Keratinocyte (primary cell): ENCODE data around the gene SYP. TPM values are rescaled to one million over a fixed set of nuclear protein-coding genes. Genes with fewer than 3 reads are reported as not detected.

Source experiments
- DNase-seq: peaks from one replicate; pipeline ENCODE4 v3.0.0-alpha.2; 2011; ENCODE audit warnings: low read depth, missing footprints, low spot score
- FAIRE-seq: peaks from 2 replicates; lab custom pipeline; 2011; peaks lifted over from hg19 to GRCh38; lab: Jason Lieb, UNC
- H2AFZ ChIP-seq: 2 replicates; pipeline ENCODE4 v1.6.0; 2012; ENCODE audit warnings: low read length, control low read depth, inconsistent platforms; ENCODE audit not compliant: control insufficient read depth
- H3K27ac ChIP-seq: 2 replicates; pipeline ENCODE4 v1.5.1; 2011; ENCODE audit warnings: low read length; ENCODE audit not compliant: control insufficient read depth, insufficient read depth
- H3K27me3 ChIP-seq: 3 replicates; pipeline ENCODE4 v1.6.0; 2011; ENCODE audit warnings: low read length; ENCODE audit not compliant: control insufficient read depth, insufficient read depth; ENCODE audit errors: extremely low read depth
- H3K36me3 ChIP-seq, 2 experiments: 2 replicates in 1 of 2; 3 replicates in 1 of 2; pipeline ENCODE4 v1.5.1; 2011; ENCODE audit warnings: low read length in 2 of 2, mild to moderate bottlenecking in 1 of 2; ENCODE audit not compliant: control insufficient read depth in 2 of 2, insufficient read depth in 2 of 2; ENCODE audit errors: extremely low read depth in 1 of 2
- H3K4me1 ChIP-seq: 3 replicates; pipeline ENCODE4 v1.5.1; 2011; ENCODE audit warnings: low read length; ENCODE audit not compliant: control insufficient read depth, insufficient read depth; ENCODE audit errors: extremely low read depth
- H3K4me2 ChIP-seq: 3 replicates; pipeline ENCODE4 v1.6.0; 2011; ENCODE audit warnings: low read depth, low read length; ENCODE audit not compliant: control insufficient read depth, insufficient read depth; ENCODE audit errors: extremely low read depth
- H3K4me3 ChIP-seq, 3 experiments: fragments of 200-600 bp in 1 of 3; sonication (generic) in 1 of 3; 2 replicates in 2 of 3; 3 replicates in 1 of 3; pipeline ENCODE4 v1.5.1; 2011 to 2016; ENCODE audit warnings: low read length in 3 of 3, mild to moderate bottlenecking in 3 of 3, control low read depth in 2 of 3, inconsistent platforms in 1 of 3, low read depth in 1 of 3, mixed read lengths in 1 of 3, mixed run types in 1 of 3, moderate library complexity in 1 of 3; ENCODE audit not compliant: control insufficient read depth in 2 of 3, insufficient read depth in 2 of 3; ENCODE audit errors: extremely low read depth in 1 of 3
- H3K79me2 ChIP-seq: 2 replicates; pipeline ENCODE4 v1.6.0; 2012; ENCODE audit warnings: low read length; ENCODE audit not compliant: control insufficient read depth, insufficient read depth
- H3K9ac ChIP-seq: 3 replicates; pipeline ENCODE4 v1.6.0; 2011; ENCODE audit warnings: low read length; ENCODE audit not compliant: control insufficient read depth, insufficient read depth; ENCODE audit errors: extremely low read depth
- H3K9me1 ChIP-seq: 3 replicates; pipeline ENCODE4 v1.6.0; 2011; ENCODE audit warnings: low read length; ENCODE audit not compliant: control insufficient read depth, insufficient read depth; ENCODE audit errors: extremely low read depth
- H3K9me3 ChIP-seq: 2 replicates; pipeline ENCODE4 v1.5.1; 2012; ENCODE audit warnings: low read depth, low read length; ENCODE audit not compliant: control insufficient read depth
- H4K20me1 ChIP-seq: 3 replicates; pipeline ENCODE4 v1.6.0; 2011; ENCODE audit warnings: low read length; ENCODE audit not compliant: control insufficient read depth, insufficient read depth; ENCODE audit errors: extremely low read depth
- CTCF ChIP-seq, 3 experiments: IDR thresholded peaks in 1 of 3; conservative IDR thresholded peaks in 1 of 3; optimal IDR thresholded peaks in 1 of 3; 2 replicates in 2 of 3; 3 replicates in 1 of 3; pipeline versions ENCODE3 to v1.5.1; 2011; ENCODE audit warnings: low read length in 3 of 3, mild to moderate bottlenecking in 3 of 3, moderate library complexity in 2 of 3, control low read depth in 1 of 3, inconsistent platforms in 1 of 3; ENCODE audit not compliant: insufficient read depth in 2 of 3; ENCODE audit errors: extremely low read depth in 1 of 3
- EZH2 ChIP-seq: IDR thresholded peaks from one replicate; pipeline ENCODE4 v1.6.1; 2012; ENCODE audit warnings: inconsistent platforms, mild to moderate bottlenecking, low read length, moderate library complexity
- dilution Hi-C: fragments of 300-500 bp; cut with MboI; formaldehyde crosslinking; loops from one replicate; pipeline ENCODE4 v1.7.0; 2020; ENCODE audit warnings: low sequenced_read_pairs; ENCODE audit not compliant: extremely low pct_ligation_motif_present
- polyA plus RNA-seq, 5 experiments: library from polyadenylated mRNA; depleted of rRNA in 3 of 5; stranded (reverse) in 3 of 5; stranded (forward) in 1 of 5; unstranded in 1 of 5; fragments of >200 nt; gene quantifications; 1 replicate in 1 of 5; 2 replicates in 3 of 5; 3 replicates in 1 of 5; pipeline versions ENCODE4 v1.2.1 to v1.2.3, GENCODE V29; 2011 to 2012; ENCODE audit warnings: missing spikeins in 2 of 5, low read depth in 1 of 5, low replicate concordance in 1 of 5

Gene SYP
- polyA plus RNA-seq, 1 donor (not counting 4 experiments of a cell fraction or from before 2014, with no cell fraction given), result 0.07 TPM

DNA sequence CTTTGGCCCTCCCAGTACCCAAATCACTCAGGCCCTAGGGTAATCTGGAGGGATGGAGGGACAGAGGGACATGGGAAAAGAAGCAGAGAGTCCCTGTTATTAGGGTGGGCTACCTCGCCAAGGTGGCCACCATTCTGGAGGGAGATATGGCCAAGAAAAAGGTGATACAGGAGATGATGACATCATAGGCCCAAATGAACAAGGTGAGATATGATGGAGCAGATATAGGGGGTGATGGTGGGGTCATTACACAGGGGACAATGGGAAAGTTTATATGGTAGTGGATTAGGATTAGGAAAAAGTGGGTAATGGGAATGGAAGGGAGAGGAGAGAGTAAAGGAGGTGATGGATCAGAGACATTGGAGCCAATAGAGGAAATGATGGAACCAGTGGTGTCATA is 12.9 kb upstream of the SYP start:
- H4K20me1 ChIP-seq, result no peaks in the 10 kb centered on the region
- TF ChIP-seq EZH2 (no peak), CTCF (optimal IDR thresholded peaks at IDR 0.05 in 1 of 3, IDR thresholded peaks at IDR 0.05 in 1 of 3, conservative IDR thresholded peaks at IDR 0.05 in 1 of 3; ENCODE audit: extremely low read depth in 1 of 3, insufficient read depth in 2 of 3, low read length in 3 of 3) (no peak)
- H3K9me3 ChIP-seq, result no peaks in the 10 kb centered on the region
- H3K27me3 ChIP-seq, result no peaks in the 10 kb centered on the region
- no peak overlapping the region for H3K9ac ChIP-seq
- dilution Hi-C loops, result no loop called here
- H3K36me3 ChIP-seq, result no peaks in the 10 kb centered on the region
- H3K4me3 ChIP-seq, result no peak overlapping the region
- H3K4me1 ChIP-seq, result no peaks in the 10 kb centered on the region
- no peaks in the 10 kb centered on the region for H3K79me2 ChIP-seq
- no peak for FAIRE-seq
- no peak overlapping the region for H3K27ac ChIP-seq
- no peak overlapping the region for H3K4me2 ChIP-seq
- no peak for DNase-seq
- no peak overlapping the region for H2AFZ ChIP-seq
- no peaks in the 10 kb centered on the region for H3K9me1 ChIP-seq

- no peak overlapping the region for H3K9ac ChIP-seq
- TF ChIP-seq CTCF (optimal IDR thresholded peaks at IDR 0.05 in 1 of 3, IDR thresholded peaks at IDR 0.05 in 1 of 3, conservative IDR thresholded peaks at IDR 0.05 in 1 of 3; ENCODE audit: extremely low read depth in 1 of 3, insufficient read depth in 2 of 3, low read length in 3 of 3) (no peak), EZH2 (no peak)
- DNase-seq (no peak), FAIRE-seq (no peak)
- no peak overlapping the region for H3K4me3 ChIP-seq
- no peaks in the 10 kb centered on the region for H4K20me1 ChIP-seq
- H3K27me3 ChIP-seq, result no peaks in the 10 kb centered on the region
- H3K4me2 ChIP-seq, result no peak overlapping the region
- no peaks in the 10 kb centered on the region for H3K9me1 ChIP-seq
- no peaks in the 10 kb centered on the region for H3K36me3 ChIP-seq
- no peaks in the 10 kb centered on the region for H3K9me3 ChIP-seq
- H3K79me2 ChIP-seq, result no peaks in the 10 kb centered on the region
- no peak overlapping the region for H2AFZ ChIP-seq
- dilution Hi-C loops, result no loop called here
- no peaks in the 10 kb centered on the region for H3K4me1 ChIP-seq
- H3K27ac ChIP-seq, result no peak overlapping the region
Measured at GRCh38 chrX:49212209-49212608, 12.2 kb upstream of the SYP start.
